Occipital lobe (tissue), 2 donors: ENCODE data around the gene GNGT2. TPM values are rescaled to one million over a fixed set of nuclear protein-coding genes. Genes with fewer than 3 reads are reported as not detected.

ENCODE experiments used
- DNase-seq: peaks from one replicate; lab custom pipeline; 2025; lab: John Stamatoyannopoulos, UW
- total RNA-seq: library from RNA; depleted of rRNA; stranded (reverse); fragments of >200 nt; gene quantifications from one replicate; pipeline ENCODE4 v1.2.3, GENCODE V29; 2014

The GNGT2 gene
- total RNA-seq = 0.31 TPM

GRCh38 chr17:49210158-49211029, at the start of gene GNGT2, which contains the start of gene ABI3:
Gene GNGT2 (minus strand): TSS chr17:49210574. CDS start chr17:49207422, 3,152 bp downstream.
Gene ABI3 (plus strand): TSS chr17:49210707. CDS start chr17:49210725, 18 bp downstream.
- no peak for DNase-seq

GRCh38 chr17:49259663-49260010, 49.3 kb upstream of the GNGT2 start:
- no peak for DNase-seq

DNA sequence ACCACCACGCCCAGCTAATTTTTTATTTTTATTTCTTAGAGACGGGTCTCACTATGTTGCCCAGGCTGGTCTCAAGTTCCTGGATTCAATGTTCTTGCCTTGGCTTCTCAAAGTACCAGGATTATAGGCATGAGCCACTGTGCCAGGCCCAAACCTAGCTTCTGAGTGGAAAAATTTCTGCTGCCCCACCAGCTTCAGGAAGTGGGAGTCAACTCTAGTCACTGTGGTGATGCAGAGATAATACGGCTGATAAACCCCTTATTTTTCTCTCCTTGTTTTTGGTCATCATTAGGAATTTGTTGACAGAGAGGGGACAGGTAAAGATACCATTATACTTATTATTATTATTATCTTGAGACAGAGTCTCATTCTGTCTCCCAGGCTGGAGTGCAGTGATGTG, 48.0 kb upstream of the GNGT2 start:
- DNase-seq = no peak

- DNase-seq = no peak
These were observed 44.8 kb upstream of the GNGT2 start for GRCh38 chr17:49255125-49255524.

GRCh38 chr17:49254066-49254465, 43.7 kb upstream of the GNGT2 start:
- no peak for DNase-seq

DNA sequence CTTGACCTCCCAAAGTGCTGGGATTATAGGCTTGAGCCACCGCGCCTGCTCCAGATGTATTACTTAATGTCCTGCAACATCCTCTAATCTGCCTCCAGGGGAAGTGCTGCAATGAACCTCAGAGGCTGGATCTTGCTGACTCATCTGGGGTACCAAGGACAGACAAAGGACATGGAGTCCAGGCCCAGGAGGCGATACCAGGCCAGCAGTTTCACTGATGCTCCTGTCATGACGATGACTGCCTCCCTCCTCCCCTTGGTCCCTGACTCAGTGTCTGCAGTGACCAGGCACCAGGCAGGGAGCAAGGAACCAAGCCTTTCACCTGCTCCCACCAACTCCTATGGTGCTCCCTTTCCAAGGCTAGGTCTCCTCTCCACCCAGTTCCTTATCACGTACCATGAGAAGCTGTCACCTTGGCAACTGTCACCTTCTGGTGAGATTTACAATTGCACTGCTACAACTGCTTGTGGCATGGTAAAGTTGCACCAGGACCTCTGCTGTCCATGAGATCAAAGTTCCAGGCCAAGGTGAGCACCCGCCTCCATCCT, 41.8 kb upstream of the GNGT2 start:
- no peak for DNase-seq

- no peak for DNase-seq
These were observed 39.6 kb upstream of the GNGT2 start for GRCh38 chr17:49249890-49250522.

GRCh38 chr17:49249292-49249794, 39.0 kb upstream of the GNGT2 start:
- no peak for DNase-seq

- no peak for DNase-seq
These were observed 37.6 kb upstream of the GNGT2 start for GRCh38 chr17:49247944-49248343.

DNA sequence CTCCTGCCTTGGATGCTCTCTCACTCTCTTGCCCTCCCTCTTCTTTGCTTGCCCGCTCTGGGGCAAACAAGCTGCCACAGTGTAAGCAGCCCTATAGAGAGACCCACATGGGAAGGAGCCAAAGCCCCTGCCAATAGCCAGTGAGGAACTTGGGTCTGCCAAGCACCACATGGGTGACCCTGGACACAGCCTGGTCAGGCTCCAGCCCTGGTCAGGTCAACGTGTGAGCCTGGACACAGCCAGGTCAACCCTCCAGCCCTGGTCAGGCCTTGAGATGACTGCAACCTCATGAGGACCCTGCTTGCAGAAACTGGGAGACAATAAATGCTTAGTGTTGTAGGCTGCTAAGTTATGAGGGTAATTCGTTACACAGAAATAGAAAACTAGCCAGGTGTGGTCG, 34.5 kb upstream of the GNGT2 start:
- DNase-seq = no peak

GRCh38 chr17:49242813-49243212, 32.4 kb upstream of the GNGT2 start:
- DNase-seq = no peak

DNA sequence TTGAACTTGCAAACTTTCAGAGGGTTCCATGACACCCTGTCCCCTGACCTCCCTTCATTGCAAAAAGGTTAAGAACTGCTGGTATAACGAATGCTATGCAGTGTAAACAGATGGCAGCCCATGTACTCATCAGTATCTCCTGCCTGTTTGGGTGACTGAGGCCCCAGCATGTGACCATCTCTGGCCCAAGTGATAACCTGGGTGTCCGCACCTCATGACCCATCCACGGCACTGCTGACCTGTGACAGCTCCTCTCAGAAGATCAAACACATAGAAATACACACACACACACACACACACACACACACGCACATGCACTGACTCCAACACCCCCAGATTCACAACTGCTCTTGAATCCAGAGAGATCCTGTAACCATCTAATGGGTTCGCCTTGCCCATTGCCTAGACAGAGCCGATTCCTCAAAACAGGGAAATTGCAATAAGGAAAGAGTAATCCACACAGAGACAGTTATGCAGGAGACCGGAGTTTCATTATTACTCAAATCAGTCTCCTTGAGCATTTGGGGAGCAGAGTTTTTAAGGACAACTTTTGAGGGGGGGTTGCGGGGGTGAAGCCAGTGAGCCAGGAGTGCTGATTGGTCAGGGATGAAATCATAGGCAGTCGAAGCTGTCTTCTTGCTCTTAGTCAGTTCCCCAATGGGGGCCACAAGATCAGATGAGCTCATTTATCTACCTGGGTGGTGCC, 31.5 kb upstream of the GNGT2 start:
- no peak for DNase-seq

DNA sequence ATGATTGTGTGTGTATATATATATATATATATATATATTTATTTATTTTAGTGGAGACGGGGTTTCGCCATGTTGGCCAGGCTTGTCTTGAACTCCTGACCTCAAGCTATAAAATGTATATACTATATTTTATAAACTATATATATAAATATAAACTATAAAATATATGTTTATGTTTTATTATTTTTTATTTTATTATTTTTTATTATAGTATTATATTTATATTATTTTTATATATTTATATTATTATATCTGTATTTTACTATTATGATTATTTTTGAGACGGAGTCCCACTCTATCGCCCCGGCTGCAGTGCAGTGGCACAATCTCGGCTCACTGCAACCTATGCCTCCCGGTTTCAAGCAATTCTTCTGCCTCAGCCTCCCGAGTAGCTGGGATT, 30.7 kb upstream of the GNGT2 start:
- no peak for DNase-seq

- no peak for DNase-seq
These were observed 30.2 kb upstream of the GNGT2 start for GRCh38 chr17:49240619-49241018.

DNA sequence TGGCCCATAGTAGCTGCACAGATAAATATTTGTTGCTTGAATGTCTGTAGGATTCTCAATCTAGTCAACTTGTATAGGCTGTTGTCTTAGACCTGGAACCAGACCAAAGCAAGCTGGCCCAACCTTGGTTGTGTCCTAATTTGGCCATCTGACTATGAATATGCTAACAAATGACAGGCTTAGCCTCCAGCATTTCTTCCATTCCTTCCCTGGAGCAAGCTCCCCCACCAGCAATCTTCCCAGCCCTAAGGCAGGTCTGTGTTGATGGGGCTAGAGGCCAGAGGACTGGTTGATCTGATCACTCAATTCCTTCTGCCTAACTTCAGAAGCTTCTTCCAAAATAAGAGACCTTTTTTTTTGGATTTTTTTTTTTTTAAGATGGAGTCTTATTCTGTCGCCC, 29.6 kb upstream of the GNGT2 start:
- no peak for DNase-seq

DNA sequence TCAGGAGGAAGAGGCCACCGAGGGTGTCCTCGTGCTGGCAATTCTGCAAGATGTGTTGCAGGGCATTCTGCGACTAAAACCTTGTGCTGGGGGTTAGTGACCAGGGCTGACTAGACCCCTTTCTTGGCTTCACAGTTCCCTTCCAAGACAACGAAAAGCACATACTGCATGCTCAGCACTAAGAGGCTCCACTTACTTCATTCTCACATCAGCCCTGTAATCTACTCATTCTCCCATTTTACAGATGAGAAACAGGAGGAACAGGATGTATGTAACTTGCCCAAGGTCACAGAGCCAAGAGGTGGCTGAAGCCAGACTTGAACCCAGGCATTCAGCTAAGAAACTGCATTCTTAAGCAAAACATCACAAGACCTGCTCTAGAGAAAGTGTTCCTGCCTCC, 25.5 kb upstream of the GNGT2 start:
- DNase-seq = no peak

DNA sequence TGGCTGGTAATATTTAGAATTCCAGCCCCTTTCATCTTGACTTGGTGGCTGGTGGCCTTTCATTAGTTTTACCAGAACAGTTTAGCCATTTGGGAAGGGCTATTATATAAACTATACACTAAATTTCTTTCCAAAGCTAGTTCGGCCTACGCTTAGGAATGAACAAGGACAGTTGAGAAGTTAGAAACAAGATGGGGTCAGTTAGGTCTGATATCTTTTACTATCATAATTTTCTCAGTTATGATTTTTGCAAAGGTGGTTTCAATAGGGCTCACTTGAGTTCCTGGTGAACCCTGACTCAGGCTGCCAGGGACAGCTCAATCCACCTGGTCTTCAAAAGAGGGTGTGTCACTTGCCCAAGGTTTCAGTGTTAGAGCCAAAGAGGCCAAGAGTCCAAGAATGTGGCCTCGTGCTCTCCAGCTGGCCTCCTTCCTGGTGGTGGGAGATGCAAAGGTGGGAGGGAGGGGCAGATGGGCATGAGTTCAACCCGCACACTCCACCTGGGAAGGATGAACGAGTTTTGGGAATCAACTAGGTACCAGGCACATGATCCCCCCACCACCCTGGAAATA, 24.2 kb upstream of the GNGT2 start:
- no peak for DNase-seq

DNA sequence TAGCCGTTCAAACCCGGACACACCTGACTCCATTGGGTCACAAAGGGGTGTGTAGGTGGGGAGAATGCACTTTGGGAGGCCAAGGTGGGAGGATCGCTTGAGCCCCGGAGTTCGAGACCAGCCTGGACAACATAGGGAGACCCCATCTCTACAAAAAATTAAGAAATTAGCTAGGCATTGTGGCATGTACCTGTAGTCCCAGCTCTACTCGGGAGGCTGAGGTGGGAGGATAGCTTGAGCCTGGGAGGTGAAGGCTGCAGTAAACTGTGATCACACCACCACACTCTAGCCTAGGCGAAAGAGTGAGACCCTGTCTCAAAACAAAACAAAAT, 21.2 kb upstream of the GNGT2 start:
- DNase-seq = no peak

GRCh38 chr17:49230636-49231562, 20.5 kb upstream of the GNGT2 start, which contains the start of gene PHOSPHO1:
Gene PHOSPHO1 (minus strand): TSS chr17:49230787. CDS start chr17:49226691, 4,096 bp downstream.
- peak; percentile 77 for DNase-seq
